ENCODE results near the gene STX7.

STX7 gene

GRCh38 chr6:132414322-132414721 lies 98.6 kb downstream of the STX7 start:
- H2AFZ ChIP-seq (ENCODE audit: low read depth, low read length), result no peak overlapping the region
- no peaks in the 10 kb centered on the region for H3K36me3 ChIP-seq (replicated peaks; ENCODE audit: low read depth, low read length)
- peak overlapping the region; percentile 64 for H3K4me2 ChIP-seq (ENCODE audit: low read length)
- no peak overlapping the region; the same call in 1 of the 2 replicates for H3K9ac ChIP-seq (ENCODE audit: low read length)
- peak overlapping the region; percentile 29 for H3K4me3 ChIP-seq (ENCODE audit: low read length)
- peaks cover 29% of the 10 kb centered on the region for H3K4me1 ChIP-seq (ENCODE audit: low read length)
- H3K79me2 ChIP-seq (ENCODE audit: low read length), result no peaks in the 10 kb centered on the region
- H3K9me3 ChIP-seq (ENCODE audit: insufficient read depth, low read length), result peaks cover 11% of the 10 kb centered on the region; the same call in 1 of the 2 replicates
- no peak overlapping the region for H3K27ac ChIP-seq (ENCODE audit: low read length)
- peaks cover 25% of the 10 kb centered on the region for H3K27me3 ChIP-seq (ENCODE audit: low read depth, low read length)
- H4K20me1 ChIP-seq (ENCODE audit: insufficient read depth, low read length), result no peaks in the 10 kb centered on the region
- TF ChIP-seq CTCF (IDR thresholded peaks at IDR 0.05; ENCODE audit: low read depth, low read length) (no peak), EZH2phosphoT487 (IDR thresholded peaks at IDR 0.05; ENCODE audit: low read depth) (no peak)

- TF ChIP-seq EZH2phosphoT487 (IDR thresholded peaks at IDR 0.05; ENCODE audit: low read depth) (no peak), CTCF (IDR thresholded peaks at IDR 0.05; ENCODE audit: low read depth, low read length) (no peak)
- H3K4me2 ChIP-seq (ENCODE audit: low read length), result 0 out of 2 replicates have a peak overlapping the region, but pooled peaks have one; percentile 64
- peaks cover 29% of the 10 kb centered on the region for H3K4me1 ChIP-seq (ENCODE audit: low read length)
- H3K27me3 ChIP-seq (ENCODE audit: low read depth, low read length), result peaks cover 32% of the 10 kb centered on the region
- no peak overlapping the region for H2AFZ ChIP-seq (ENCODE audit: low read depth, low read length)
- H3K27ac ChIP-seq (ENCODE audit: low read length), result no peak overlapping the region
- H3K9me3 ChIP-seq (ENCODE audit: insufficient read depth, low read length), result peaks cover 11% of the 10 kb centered on the region; the same call in 1 of the 2 replicates
- H3K79me2 ChIP-seq (ENCODE audit: low read length), result no peaks in the 10 kb centered on the region
- H4K20me1 ChIP-seq (ENCODE audit: insufficient read depth, low read length), result no peaks in the 10 kb centered on the region
- no peak overlapping the region for H3K4me3 ChIP-seq (ENCODE audit: low read length)
- H3K9ac ChIP-seq (ENCODE audit: low read length), result no peak overlapping the region
- no peaks in the 10 kb centered on the region for H3K36me3 ChIP-seq (replicated peaks; ENCODE audit: low read depth, low read length)
Observed at GRCh38 chr6:132413499-132413802, 99.5 kb downstream of the STX7 start.

- TF ChIP-seq CTCF (IDR thresholded peaks at IDR 0.05; ENCODE audit: low read depth, low read length) (no peak), EZH2phosphoT487 (IDR thresholded peaks at IDR 0.05; ENCODE audit: low read depth) (no peak)
- Histone ChIP-seq H3K4me1 (ENCODE audit: low read length) (peaks cover 29% of the 10 kb centered on the region), H3K36me3 (replicated peaks; ENCODE audit: low read depth, low read length) (no peaks in the 10 kb centered on the region), H3K9me3 (ENCODE audit: insufficient read depth, low read length) (peaks cover 11% of the 10 kb centered on the region; the same call in 1 of the 2 replicates), H3K27me3 (ENCODE audit: low read depth, low read length) (peaks cover 32% of the 10 kb centered on the region), H3K9ac (ENCODE audit: low read length) (no peak overlapping the region), H3K4me3 (ENCODE audit: low read length) (no peak overlapping the region), H2AFZ (ENCODE audit: low read depth, low read length) (no peak overlapping the region), H3K27ac (ENCODE audit: low read length) (no peak overlapping the region), H3K4me2 (ENCODE audit: low read length) (0 out of 2 replicates have a peak overlapping the region, but pooled peaks have one; percentile 4), H3K79me2 (ENCODE audit: low read length) (no peaks in the 10 kb centered on the region), H4K20me1 (ENCODE audit: insufficient read depth, low read length) (no peaks in the 10 kb centered on the region)
Observed at GRCh38 chr6:132412656-132413498, 100.0 kb downstream of the STX7 start.

GRCh38 chr6:132411296-132411695 lies 101.6 kb downstream of the STX7 start:
- Histone ChIP-seq H3K9ac (ENCODE audit: low read length) (no peak overlapping the region), H3K4me1 (ENCODE audit: low read length) (peaks cover 34% of the 10 kb centered on the region), H3K27me3 (ENCODE audit: low read depth, low read length) (peaks cover 32% of the 10 kb centered on the region), H3K27ac (ENCODE audit: low read length) (no peak overlapping the region), H2AFZ (ENCODE audit: low read depth, low read length) (no peak overlapping the region), H3K79me2 (ENCODE audit: low read length) (no peaks in the 10 kb centered on the region), H3K36me3 (replicated peaks; ENCODE audit: low read depth, low read length) (no peaks in the 10 kb centered on the region), H3K4me2 (ENCODE audit: low read length) (no peak overlapping the region), H3K4me3 (ENCODE audit: low read length) (no peak overlapping the region), H4K20me1 (ENCODE audit: insufficient read depth, low read length) (no peaks in the 10 kb centered on the region), H3K9me3 (ENCODE audit: insufficient read depth, low read length) (peaks cover 5% of the 10 kb centered on the region; the same call in 1 of the 2 replicates)
- no peak for TF ChIP-seq CTCF (IDR thresholded peaks at IDR 0.05; ENCODE audit: low read depth, low read length)
- TF ChIP-seq EZH2phosphoT487 (IDR thresholded peaks at IDR 0.05; ENCODE audit: low read depth), result no peak
